Panc1 (cell line): ENCODE data around the gene DEPDC5. TPM values are rescaled to one million over a fixed set of nuclear protein-coding genes. Genes with fewer than 3 reads are reported as not detected.

Experiments used
- ATAC-seq: fragments of 200-7000 bp; cut with Tn5 transposase; 2 replicates; pipeline ENCODE4 v1.9.1; 2020; ENCODE audit warnings: mild to moderate bottlenecking, moderate library complexity
- BruUV-seq: library from RNA; stranded (reverse); fragments of 400-500 nt; replicated peaks from 2 replicates; lab custom pipeline; 2021; lab: Mats Ljungman, UMichigan
- CTCF ChIA-PET: fragments of 300-600 bp; sonication (Branson Sonifier 250); formaldehyde crosslinking; loops from one replicate; lab custom pipeline; 2022; ENCODE audit warnings: antibody characterized with exemption; lab: Charles Lee
- POLR2A ChIA-PET: fragments of 300-600 bp; sonication (Branson Sonifier 250); formaldehyde crosslinking; loops from one replicate; lab custom pipeline; 2022; ENCODE audit warnings: antibody characterized with exemption; lab: Charles Lee
- DNase-seq: peaks from one replicate; pipeline ENCODE4 v3.0.0-alpha.2; 2010; ENCODE audit warnings: low read depth, low spot score
- H3K27ac ChIP-seq: 2 replicates; pipeline ENCODE4 v1.5.1; 2011; ENCODE audit warnings: mild to moderate bottlenecking, low read length, inconsistent platforms
- H3K27me3 ChIP-seq: fragments of 200-500 bp; sonication (Bioruptor generic); 2 replicates; pipeline ENCODE4 v1.6.0; 2014; ENCODE audit warnings: low read length, inconsistent platforms; ENCODE audit not compliant: control insufficient read depth, insufficient read depth
- H3K36me3 ChIP-seq: fragments of 200-500 bp; sonication (Bioruptor generic); 2 replicates; pipeline ENCODE4 v1.5.1; 2014; ENCODE audit warnings: inconsistent platforms, mild to moderate bottlenecking, low read length, moderate library complexity; ENCODE audit not compliant: control insufficient read depth, insufficient read depth
- H3K4me1 ChIP-seq: 2 replicates; pipeline ENCODE4 v1.5.1; 2011; ENCODE audit warnings: inconsistent platforms, mild to moderate bottlenecking, low read length, moderate library complexity; ENCODE audit not compliant: control insufficient read depth, insufficient read depth
- H3K4me3 ChIP-seq, 2 experiments: 2 replicates each; pipeline ENCODE4 v1.5.1; 2011 to 2012; ENCODE audit warnings: low read depth in 2 of 2, low read length in 2 of 2, mild to moderate bottlenecking in 2 of 2, inconsistent platforms in 1 of 2, moderate library complexity in 1 of 2
- H3K9me3 ChIP-seq: fragments of 200-500 bp; sonication (Bioruptor generic); 2 replicates; pipeline ENCODE4 v1.5.1; 2014; ENCODE audit warnings: low read depth, mild to moderate bottlenecking, inconsistent platforms, low read length, moderate library complexity; ENCODE audit not compliant: control insufficient read depth, insufficient read depth
- CTCF ChIP-seq: fragments of 450-650 bp; IDR thresholded peaks from 2 replicates; pipeline ENCODE4 v1.5.1; 2017; ENCODE audit warnings: mild to moderate bottlenecking
- POLR2AphosphoS5 ChIP-seq: IDR thresholded peaks from 2 replicates; pipeline ENCODE4 v1.6.1; 2012; ENCODE audit warnings: mild to moderate bottlenecking, low read depth, low read length, moderate library complexity
- REST ChIP-seq, 2 experiments: IDR thresholded peaks; 2 replicates each; pipeline ENCODE4 v1.6.1; 2011 to 2012; ENCODE audit warnings: low read depth in 2 of 2, control low read depth in 1 of 2, low read length in 1 of 2, mild to moderate bottlenecking in 1 of 2, moderate library complexity in 1 of 2; ENCODE audit not compliant: insufficient read depth in 1 of 2
- SIN3A ChIP-seq: IDR thresholded peaks from 2 replicates; pipeline ENCODE4 v1.6.1; 2012; ENCODE audit warnings: low read depth, mild to moderate bottlenecking, low read length, moderate library complexity, borderline replicate concordance; ENCODE audit not compliant: insufficient read depth
- TCF7L2 ChIP-seq: IDR thresholded peaks from 2 replicates; pipeline ENCODE4 v1.6.1; 2011; ENCODE audit warnings: mild to moderate bottlenecking, low read depth, low read length, inconsistent platforms
- in situ Hi-C: cut with HindIII; loops from 2 replicates; pipeline ENCODE4 v1.10.0; 2016; ENCODE audit warnings: low sequenced_read_pairs, low pct_unique_long_range_greater_than_20kb
- intact Hi-C: fragments of 100-400 bp; cut with micrococcal nuclease; formaldehyde crosslinking; loops from one replicate; pipeline ENCODE4 v1.10.0; 2022; ENCODE audit not compliant: unreplicated experiment
- total RNA-seq: library from RNA; stranded (reverse); gene quantifications from one replicate; pipeline ENCODE4 v1.2.1, GENCODE V29; 2021; ENCODE audit not compliant: unreplicated experiment

The DEPDC5 gene
- total RNA-seq, 1 experiment from 2014 or later: 20.2 TPM

- Histone ChIP-seq H3K4me1 (no peaks in the 10 kb centered on the region), H3K27ac (no peak overlapping the region), H3K9me3 (no peaks in the 10 kb centered on the region), H3K27me3 (no peaks in the 10 kb centered on the region), H3K36me3 (no peaks in the 10 kb centered on the region), H3K4me3 (no peak overlapping the region)
- DNase-seq (no peak), ATAC-seq (no peak)
- ChIA-PET CTCF (interaction anchor here (0.5 kb wide), 1 partner anchor 24 kb away, joined by 3 read pairs; no protein-coding TSS in a partner anchor), POLR2A (no interaction called here)
- intact Hi-C loops: no loop called here
- TF ChIP-seq SIN3A: no peak
- TF ChIP-seq TCF7L2: no peak
- no peak for TF ChIP-seq POLR2AphosphoS5
- no peak for TF ChIP-seq REST (IDR thresholded peaks at IDR 0.05; ENCODE audit: insufficient read depth in 1 of 2, low read depth in 2 of 2, low read length in 1 of 2)
- no peak for TF ChIP-seq CTCF
- BruUV-seq: no TSS peak
- in situ Hi-C loops: no loop called here
These were observed 151.5 kb downstream of the DEPDC5 start for GRCh38 chr22:31905356-31905755.

- in situ Hi-C loops: no loop called here
- no peak for ATAC-seq
- intact Hi-C loops: no loop called here
These were observed 152.3 kb downstream of the DEPDC5 start for GRCh38 chr22:31906086-31906485.

More at GRCh38 chr22:31906086-31906485, 152.3 kb downstream of the DEPDC5 start:
- ChIA-PET CTCF (no interaction called here), POLR2A (no interaction called here)
- TF ChIP-seq CTCF (no peak), POLR2AphosphoS5 (no peak), TCF7L2 (no peak), SIN3A (no peak), REST (IDR thresholded peaks at IDR 0.05; ENCODE audit: insufficient read depth in 1 of 2, low read depth in 2 of 2, low read length in 1 of 2) (no peak)
- no peaks in the 10 kb centered on the region for H3K9me3 ChIP-seq
- H3K27ac ChIP-seq: no peak overlapping the region
- H3K27me3 ChIP-seq: no peaks in the 10 kb centered on the region
- DNase-seq: no peak
- H3K4me1 ChIP-seq: no peaks in the 10 kb centered on the region
- H3K4me3 ChIP-seq: no peak overlapping the region
- no peaks in the 10 kb centered on the region for H3K36me3 ChIP-seq
- BruUV-seq: no TSS peak
